ENCODE measurements around the gene MRPS30. TPM values are rescaled to one million over a fixed set of nuclear protein-coding genes. Genes with fewer than 3 reads are reported as not detected.

Gene MRPS30
- total and polyA plus RNA-seq, 10 of the 15 experiments (the other 5 are each of a cell fraction or from before 2014, with no cell fraction given) = 18.5 to 99.2 (median 61.8) TPM

DNA sequence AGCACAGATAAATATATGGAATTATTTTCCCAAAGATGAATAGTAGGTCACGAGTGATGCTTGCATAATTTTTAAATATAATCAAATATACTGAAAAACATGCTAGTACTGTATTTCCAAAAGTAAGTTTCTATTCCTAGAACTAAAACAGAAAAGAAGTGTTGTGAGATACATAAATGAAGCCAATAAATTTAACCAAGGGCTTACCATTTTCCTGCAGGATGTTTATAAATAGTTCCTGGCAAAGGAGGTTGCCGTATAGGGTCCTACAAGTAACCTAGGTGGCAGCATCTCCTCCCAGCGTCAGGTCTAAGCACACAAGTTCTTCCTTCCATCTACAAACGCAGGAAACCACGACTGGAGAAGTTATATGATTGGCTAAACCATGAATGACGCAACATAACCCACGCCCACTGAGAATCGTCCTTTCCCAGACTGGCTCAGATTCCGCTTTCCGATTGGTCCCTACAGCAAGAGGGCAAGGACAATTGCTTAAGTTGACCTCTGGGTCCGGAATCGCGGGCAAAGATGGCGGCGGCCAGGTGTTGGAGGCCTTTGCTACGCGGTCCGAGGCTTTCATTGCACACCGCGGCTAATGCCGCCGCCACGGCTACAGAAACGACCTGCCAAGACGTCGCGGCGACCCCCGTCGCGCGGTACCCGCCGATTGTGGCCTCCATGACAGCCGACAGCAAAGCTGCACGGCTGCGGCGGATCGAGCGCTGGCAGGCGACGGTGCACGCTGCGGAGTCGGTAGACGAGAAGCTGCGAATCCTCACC lies at the start of gene MRPS30 (continued):
- TF ChIP-seq, protein P1, sequence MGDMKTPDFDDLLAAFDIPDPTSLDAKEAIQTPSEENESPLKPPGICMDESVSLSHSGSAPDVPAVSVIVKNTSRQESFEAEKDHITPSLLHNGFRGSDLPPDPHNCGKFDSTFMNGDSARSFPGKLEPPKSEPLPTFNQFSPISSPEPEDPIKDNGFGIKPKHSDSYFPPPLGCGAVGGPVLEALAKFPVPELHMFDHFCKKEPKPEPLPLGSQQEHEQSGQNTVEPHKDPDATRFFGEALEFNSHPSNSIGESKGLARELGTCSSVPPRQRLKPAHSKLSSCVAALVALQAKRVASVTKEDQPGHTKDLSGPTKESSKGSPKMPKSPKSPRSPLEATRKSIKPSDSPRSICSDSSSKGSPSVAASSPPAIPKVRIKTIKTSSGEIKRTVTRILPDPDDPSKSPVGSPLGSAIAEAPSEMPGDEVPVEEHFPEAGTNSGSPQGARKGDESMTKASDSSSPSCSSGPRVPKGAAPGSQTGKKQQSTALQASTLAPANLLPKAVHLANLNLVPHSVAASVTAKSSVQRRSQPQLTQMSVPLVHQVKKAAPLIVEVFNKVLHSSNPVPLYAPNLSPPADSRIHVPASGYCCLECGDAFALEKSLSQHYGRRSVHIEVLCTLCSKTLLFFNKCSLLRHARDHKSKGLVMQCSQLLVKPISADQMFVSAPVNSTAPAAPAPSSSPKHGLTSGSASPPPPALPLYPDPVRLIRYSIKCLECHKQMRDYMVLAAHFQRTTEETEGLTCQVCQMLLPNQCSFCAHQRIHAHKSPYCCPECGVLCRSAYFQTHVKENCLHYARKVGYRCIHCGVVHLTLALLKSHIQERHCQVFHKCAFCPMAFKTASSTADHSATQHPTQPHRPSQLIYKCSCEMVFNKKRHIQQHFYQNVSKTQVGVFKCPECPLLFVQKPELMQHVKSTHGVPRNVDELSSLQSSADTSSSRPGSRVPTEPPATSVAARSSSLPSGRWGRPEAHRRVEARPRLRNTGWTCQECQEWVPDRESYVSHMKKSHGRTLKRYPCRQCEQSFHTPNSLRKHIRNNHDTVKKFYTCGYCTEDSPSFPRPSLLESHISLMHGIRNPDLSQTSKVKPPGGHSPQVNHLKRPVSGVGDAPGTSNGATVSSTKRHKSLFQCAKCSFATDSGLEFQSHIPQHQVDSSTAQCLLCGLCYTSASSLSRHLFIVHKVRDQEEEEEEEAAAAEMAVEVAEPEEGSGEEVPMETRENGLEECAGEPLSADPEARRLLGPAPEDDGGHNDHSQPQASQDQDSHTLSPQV (IDR thresholded peaks at IDR 0.05) = no peak
- TF ChIP-seq ZNF384 (IDR thresholded peaks at IDR 0.05; ENCODE audit: borderline replicate concordance, low read depth, low read length) = no peak
- TF ChIP-seq, protein P2, sequence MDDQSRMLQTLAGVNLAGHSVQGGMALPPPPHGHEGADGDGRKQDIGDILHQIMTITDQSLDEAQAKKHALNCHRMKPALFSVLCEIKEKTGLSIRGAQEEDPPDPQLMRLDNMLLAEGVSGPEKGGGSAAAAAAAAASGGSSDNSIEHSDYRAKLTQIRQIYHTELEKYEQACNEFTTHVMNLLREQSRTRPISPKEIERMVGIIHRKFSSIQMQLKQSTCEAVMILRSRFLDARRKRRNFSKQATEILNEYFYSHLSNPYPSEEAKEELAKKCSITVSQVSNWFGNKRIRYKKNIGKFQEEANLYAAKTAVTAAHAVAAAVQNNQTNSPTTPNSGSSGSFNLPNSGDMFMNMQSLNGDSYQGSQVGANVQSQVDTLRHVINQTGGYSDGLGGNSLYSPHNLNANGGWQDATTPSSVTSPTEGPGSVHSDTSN (IDR thresholded peaks at IDR 0.05; ENCODE audit: insufficient replicate concordance, low read depth, low read length) = no peak
- 0 out of 2 replicates have a peak, but pooled peaks have one; percentile 68 for TF ChIP-seq RCOR1 (conservative IDR thresholded peaks at IDR 0.05; ENCODE audit: low read depth, low read length)
- peak; percentile 76; the same call in 1 of the 2 replicates for TF ChIP-seq TAF1 (IDR thresholded peaks at IDR 0.05; ENCODE audit: borderline replicate concordance, low read depth, low read length)
- TF ChIP-seq, protein P3, sequence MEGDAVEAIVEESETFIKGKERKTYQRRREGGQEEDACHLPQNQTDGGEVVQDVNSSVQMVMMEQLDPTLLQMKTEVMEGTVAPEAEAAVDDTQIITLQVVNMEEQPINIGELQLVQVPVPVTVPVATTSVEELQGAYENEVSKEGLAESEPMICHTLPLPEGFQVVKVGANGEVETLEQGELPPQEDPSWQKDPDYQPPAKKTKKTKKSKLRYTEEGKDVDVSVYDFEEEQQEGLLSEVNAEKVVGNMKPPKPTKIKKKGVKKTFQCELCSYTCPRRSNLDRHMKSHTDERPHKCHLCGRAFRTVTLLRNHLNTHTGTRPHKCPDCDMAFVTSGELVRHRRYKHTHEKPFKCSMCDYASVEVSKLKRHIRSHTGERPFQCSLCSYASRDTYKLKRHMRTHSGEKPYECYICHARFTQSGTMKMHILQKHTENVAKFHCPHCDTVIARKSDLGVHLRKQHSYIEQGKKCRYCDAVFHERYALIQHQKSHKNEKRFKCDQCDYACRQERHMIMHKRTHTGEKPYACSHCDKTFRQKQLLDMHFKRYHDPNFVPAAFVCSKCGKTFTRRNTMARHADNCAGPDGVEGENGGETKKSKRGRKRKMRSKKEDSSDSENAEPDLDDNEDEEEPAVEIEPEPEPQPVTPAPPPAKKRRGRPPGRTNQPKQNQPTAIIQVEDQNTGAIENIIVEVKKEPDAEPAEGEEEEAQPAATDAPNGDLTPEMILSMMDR (IDR thresholded peaks at IDR 0.05 in 2 of 3, conservative IDR thresholded peaks at IDR 0.05 in 1 of 3; ENCODE audit: control insufficient read depth in 2 of 3, extremely low read depth in 1 of 3, insufficient read depth in 1 of 3, low read depth in 3 of 3, low read length in 3 of 3) = peak; percentile 36 to 57 (median 46); a peak in 4 of 6 replicates
- no peak for TF ChIP-seq ZNF622 (IDR thresholded peaks at IDR 0.05)
- TF ChIP-seq ASH2L (IDR thresholded peaks at IDR 0.05; ENCODE audit: borderline replicate concordance, low read depth) = no peak; the same call in none of the 2 replicates
- no peak for TF ChIP-seq NFIC (IDR thresholded peaks at IDR 0.05; ENCODE audit: low read depth, low read length)
- TF ChIP-seq DPF2 (IDR thresholded peaks at IDR 0.05) = peak; percentile 48; the same call in 1 of the 2 replicates

All from GM12878 (cell line).